Measurements from ENCODE around the gene MR1. TPM values are rescaled to one million over a fixed set of nuclear protein-coding genes. Genes with fewer than 3 reads are reported as not detected.
"Not testable (repeated sequence)": the region's sequence is repeated elsewhere in the genome, so short reads cannot be mapped to it uniquely, and the experiment has no call there.

The MR1 gene
- total RNA-seq, 1 donor from 2014 or later, result 4.2 TPM

DNA sequence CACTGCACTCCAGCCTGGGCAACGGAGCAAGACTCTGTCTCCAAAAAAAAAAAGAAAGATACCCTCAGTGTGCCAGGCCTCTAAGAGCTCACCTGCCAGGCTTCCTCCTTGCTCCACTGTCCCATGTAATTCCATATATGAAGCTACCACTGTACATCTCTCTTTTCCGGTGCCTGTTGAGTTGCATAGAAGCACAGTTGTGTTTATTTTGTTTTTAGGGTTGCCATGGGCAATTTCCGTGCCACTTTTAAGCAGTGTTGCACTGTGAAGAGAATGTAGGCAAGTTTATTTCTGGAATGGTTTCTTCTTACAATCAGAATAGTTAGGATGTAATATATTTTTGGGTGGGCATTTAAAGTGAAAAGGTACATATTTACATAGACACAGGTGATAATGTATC, 23.3 kb downstream of the MR1 start:
- no peaks in the 10 kb centered on the region for H3K36me3 Mint-ChIP-seq
- no peak overlapping the region for H3K27ac Mint-ChIP-seq
- no peak for DNase-seq (ENCODE audit: low spot score in 2 of 2, unreplicated experiment in 2 of 2)
- peaks cover 2% of the 10 kb centered on the region for H3K4me1 Mint-ChIP-seq
- peaks cover 13% of the 10 kb centered on the region for H3K9me3 Mint-ChIP-seq
- H3K4me3 Mint-ChIP-seq, result no peak overlapping the region
- H3K27me3 Mint-ChIP-seq (ENCODE audit: low read depth), result no peaks in the 10 kb centered on the region
- TF ChIP-seq, protein P1, sequence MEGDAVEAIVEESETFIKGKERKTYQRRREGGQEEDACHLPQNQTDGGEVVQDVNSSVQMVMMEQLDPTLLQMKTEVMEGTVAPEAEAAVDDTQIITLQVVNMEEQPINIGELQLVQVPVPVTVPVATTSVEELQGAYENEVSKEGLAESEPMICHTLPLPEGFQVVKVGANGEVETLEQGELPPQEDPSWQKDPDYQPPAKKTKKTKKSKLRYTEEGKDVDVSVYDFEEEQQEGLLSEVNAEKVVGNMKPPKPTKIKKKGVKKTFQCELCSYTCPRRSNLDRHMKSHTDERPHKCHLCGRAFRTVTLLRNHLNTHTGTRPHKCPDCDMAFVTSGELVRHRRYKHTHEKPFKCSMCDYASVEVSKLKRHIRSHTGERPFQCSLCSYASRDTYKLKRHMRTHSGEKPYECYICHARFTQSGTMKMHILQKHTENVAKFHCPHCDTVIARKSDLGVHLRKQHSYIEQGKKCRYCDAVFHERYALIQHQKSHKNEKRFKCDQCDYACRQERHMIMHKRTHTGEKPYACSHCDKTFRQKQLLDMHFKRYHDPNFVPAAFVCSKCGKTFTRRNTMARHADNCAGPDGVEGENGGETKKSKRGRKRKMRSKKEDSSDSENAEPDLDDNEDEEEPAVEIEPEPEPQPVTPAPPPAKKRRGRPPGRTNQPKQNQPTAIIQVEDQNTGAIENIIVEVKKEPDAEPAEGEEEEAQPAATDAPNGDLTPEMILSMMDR (IDR thresholded peaks at IDR 0.05; ENCODE audit: unreplicated experiment), result no peak

DNA sequence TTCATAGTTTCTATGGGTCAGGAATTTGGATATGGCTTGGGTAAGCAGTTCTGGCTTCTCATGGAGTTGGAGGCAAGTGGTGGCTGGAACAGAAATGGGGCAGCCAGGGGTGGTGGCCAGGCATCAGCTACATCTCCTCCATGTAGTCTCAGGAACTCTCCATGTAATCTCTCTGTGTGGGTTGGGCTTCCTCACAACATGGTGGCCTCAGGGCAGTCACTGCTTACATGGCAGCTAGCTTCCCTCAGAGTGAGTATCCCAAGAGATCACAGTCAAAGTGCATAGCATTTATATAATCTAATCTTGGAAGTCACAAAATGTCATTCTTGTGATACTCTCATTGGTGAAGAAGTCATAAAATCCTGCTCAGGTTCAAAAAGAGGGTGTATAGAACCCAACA, 25.7 kb downstream of the MR1 start:
- Mint-ChIP-seq H3K36me3 (no peaks in the 10 kb centered on the region), H3K4me1 (peaks cover 18% of the 10 kb centered on the region), H3K9me3 (peaks cover 13% of the 10 kb centered on the region), H3K27ac (no peak overlapping the region), H3K4me3 (no peak overlapping the region), H3K27me3 (ENCODE audit: low read depth) (no peaks in the 10 kb centered on the region)
- DNase-seq (ENCODE audit: low spot score in 2 of 2, unreplicated experiment in 2 of 2), result no peak
- TF ChIP-seq, protein P1 (IDR thresholded peaks at IDR 0.05; ENCODE audit: unreplicated experiment), result no peak

DNA sequence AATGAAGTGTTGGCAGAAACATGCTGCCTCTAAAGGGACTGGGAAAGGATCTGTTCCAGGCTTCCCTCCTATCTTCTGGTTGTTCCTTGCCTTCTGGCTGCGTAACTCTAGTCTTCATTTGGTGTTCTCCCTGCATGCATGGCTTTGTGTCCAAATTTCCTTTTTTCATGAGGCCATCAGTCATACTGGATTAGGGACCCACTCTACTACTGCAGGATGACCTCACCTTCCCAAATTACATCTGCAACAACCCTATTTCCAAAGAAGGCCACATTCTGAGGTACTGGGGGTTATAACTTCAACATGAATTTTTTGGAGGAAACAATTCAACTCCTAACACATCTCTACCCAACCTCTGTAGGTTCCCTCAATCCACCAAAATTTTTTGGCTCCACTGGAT, 26.3 kb downstream of the MR1 start:
- no peaks in the 10 kb centered on the region for H3K27me3 Mint-ChIP-seq (ENCODE audit: low read depth)
- no peak for DNase-seq (ENCODE audit: low spot score in 2 of 2, unreplicated experiment in 2 of 2)
- no peaks in the 10 kb centered on the region for H3K36me3 Mint-ChIP-seq
- peaks cover 13% of the 10 kb centered on the region for H3K9me3 Mint-ChIP-seq
- no peak overlapping the region for H3K4me3 Mint-ChIP-seq
- H3K4me1 Mint-ChIP-seq, result peaks cover 19% of the 10 kb centered on the region
- H3K27ac Mint-ChIP-seq, result no peak overlapping the region
- TF ChIP-seq, protein P1 (IDR thresholded peaks at IDR 0.05; ENCODE audit: unreplicated experiment), result no peak

DNA sequence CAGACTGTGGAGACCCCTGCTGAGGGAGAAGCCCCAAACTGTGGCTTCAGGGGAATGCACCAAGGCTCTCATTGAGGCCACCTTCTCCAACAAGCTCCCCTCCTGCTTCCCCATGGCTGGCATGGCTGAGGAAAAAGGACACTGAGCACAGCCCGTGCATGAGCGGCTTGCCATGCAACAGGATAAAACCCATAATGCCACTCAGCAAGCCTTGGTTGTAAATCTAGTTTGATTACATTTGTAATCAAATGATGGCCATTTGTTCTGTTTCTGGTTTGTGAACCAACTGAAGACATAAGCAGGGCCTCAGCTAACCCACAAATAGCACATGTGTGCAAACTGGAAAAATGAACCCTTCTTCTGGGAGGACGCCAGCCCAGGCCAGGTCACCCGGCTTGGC, 27.2 kb downstream of the MR1 start:
- not testable (repeated sequence) for H3K27ac Mint-ChIP-seq; H3K36me3 Mint-ChIP-seq; H3K4me3 Mint-ChIP-seq; DNase-seq (ENCODE audit: low spot score in 2 of 2, unreplicated experiment in 2 of 2); H3K27me3 Mint-ChIP-seq (ENCODE audit: low read depth)
- Mint-ChIP-seq H3K9me3 (peaks cover 13% of the 10 kb centered on the region), H3K4me1 (peaks cover 19% of the 10 kb centered on the region)

DNA sequence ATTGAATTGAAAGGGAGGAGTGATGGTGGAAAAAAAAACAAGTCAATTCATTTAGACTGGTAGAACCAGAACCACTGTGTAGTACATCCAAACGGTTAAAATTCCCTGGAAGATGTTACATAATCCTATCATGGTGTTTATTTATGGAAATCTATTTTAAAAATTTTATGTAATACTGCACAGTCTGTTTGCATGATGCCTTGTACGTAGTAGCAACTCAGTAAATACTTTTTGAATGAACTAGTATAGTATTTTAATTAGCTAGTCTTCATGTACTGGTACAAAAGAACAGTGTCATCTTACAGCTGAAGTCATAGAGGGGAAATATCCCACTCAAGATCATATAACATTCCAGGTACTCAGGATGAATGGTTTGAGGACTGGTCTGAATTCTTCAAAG, 27.7 kb downstream of the MR1 start:
- no peak overlapping the region for H3K4me3 Mint-ChIP-seq
- H3K36me3 Mint-ChIP-seq, result no peaks in the 10 kb centered on the region
- H3K9me3 Mint-ChIP-seq, result peaks cover 13% of the 10 kb centered on the region
- no peaks in the 10 kb centered on the region for H3K27me3 Mint-ChIP-seq (ENCODE audit: low read depth)
- TF ChIP-seq, protein P1 (IDR thresholded peaks at IDR 0.05; ENCODE audit: unreplicated experiment), result no peak
- H3K27ac Mint-ChIP-seq, result no peak overlapping the region
- DNase-seq (ENCODE audit: low spot score in 2 of 2, unreplicated experiment in 2 of 2), result no peak
- H3K4me1 Mint-ChIP-seq, result peaks cover 19% of the 10 kb centered on the region

DNA sequence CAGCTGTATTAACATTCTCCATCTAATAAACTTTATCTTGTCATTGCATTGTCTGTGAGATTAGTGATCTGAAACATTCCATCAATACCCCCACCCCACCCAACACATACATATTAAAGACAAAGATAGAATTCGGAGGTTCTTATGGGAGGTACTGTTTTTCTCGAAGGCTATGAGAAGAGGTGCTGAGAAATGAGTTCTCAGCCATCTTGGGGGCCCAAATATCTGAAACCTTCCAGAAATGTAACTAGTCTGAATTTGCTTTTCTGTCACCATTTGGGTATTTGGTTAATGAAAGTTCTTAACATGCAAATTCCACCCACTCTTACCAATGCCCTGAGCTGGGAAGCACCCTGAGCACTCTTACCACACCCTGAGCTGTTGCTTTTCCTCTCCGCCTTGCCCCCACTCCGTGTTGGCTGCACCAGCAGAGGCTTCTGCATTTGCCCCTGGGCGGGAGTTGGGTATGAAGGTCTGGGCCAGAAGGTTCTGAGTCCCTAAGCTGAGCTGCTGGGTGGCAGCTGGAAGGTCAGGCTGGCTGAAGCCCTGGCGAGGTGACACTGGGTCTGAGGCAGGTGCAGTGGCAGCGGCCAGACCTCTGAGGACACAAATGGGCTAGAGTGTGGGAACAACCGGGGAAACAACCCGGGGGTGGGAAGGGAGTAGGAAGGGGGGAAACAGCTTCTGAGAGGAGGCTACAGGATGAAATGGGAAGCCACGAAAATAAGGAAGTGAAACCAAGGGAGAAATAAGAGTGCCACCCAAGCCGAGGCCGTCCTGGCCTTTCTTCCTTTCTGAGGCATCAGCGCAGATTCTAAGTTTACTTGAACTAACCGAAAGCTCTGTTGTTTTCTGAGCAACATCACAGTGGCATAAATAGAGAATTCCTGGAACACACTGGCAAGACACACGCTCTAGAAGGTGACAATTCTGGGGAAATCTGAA, 28.4 kb downstream of the MR1 start:
- Mint-ChIP-seq H3K27ac (peak overlapping the region; percentile 0), H3K4me1 (peaks cover 19% of the 10 kb centered on the region), H3K4me3 (no peak overlapping the region), H3K9me3 (peaks cover 13% of the 10 kb centered on the region), H3K27me3 (ENCODE audit: low read depth) (no peaks in the 10 kb centered on the region), H3K36me3 (no peaks in the 10 kb centered on the region)
- TF ChIP-seq, protein P1 (IDR thresholded peaks at IDR 0.05; ENCODE audit: unreplicated experiment), result no peak
- no peak for DNase-seq (ENCODE audit: low spot score in 2 of 2, unreplicated experiment in 2 of 2)
